Skeletal muscle satellite cell (primary cell): ENCODE measurements around the gene LRFN5.
A peak's percentile ranks its signal among the peaks of the same experiment; 100 is the strongest.

Source experiments
- H3K27me3 ChIP-seq: 2 replicates; pipeline ENCODE4 v1.7.0; 2013; ENCODE audit warnings: low read length; ENCODE audit not compliant: control insufficient read depth, insufficient read depth
- H3K36me3 ChIP-seq: 2 replicates; pipeline ENCODE4 v1.7.0; 2013; ENCODE audit warnings: mild to moderate bottlenecking, control low read depth, low read length; ENCODE audit not compliant: insufficient read depth
- H3K4me1 ChIP-seq: 2 replicates; pipeline ENCODE4 v1.7.0; 2013; ENCODE audit warnings: low read length; ENCODE audit not compliant: control insufficient read depth, insufficient read depth
- H3K4me2 ChIP-seq: 2 replicates; pipeline ENCODE4 v1.7.0; 2013; ENCODE audit warnings: mild to moderate bottlenecking, low read length
- H3K4me3 ChIP-seq: 2 replicates; pipeline ENCODE4 v1.7.0; 2013; ENCODE audit warnings: low read length
- H3K9ac ChIP-seq: 2 replicates; pipeline ENCODE4 v1.7.0; 2013; ENCODE audit warnings: mild to moderate bottlenecking, low read depth, low read length, moderate library complexity
- H3K9me3 ChIP-seq: replicated peaks from 2 replicates; pipeline ENCODE4 v1.7.0; 2013; ENCODE audit warnings: mild to moderate bottlenecking, control low read depth, low read length

The LRFN5 gene

GRCh38 chr14:41607304-41607775, 664 bp downstream of the LRFN5 start:
- H3K9me3 ChIP-seq, result no peaks in the 10 kb centered on the region
- H3K4me1 ChIP-seq, result peaks cover 7% of the 10 kb centered on the region
- peak overlapping the region; percentile 64 for H3K4me3 ChIP-seq
- H3K9ac ChIP-seq, result no peak overlapping the region
- H3K4me2 ChIP-seq, result peak overlapping the region; percentile 74
- no peaks in the 10 kb centered on the region for H3K36me3 ChIP-seq
- peaks cover 58% of the 10 kb centered on the region for H3K27me3 ChIP-seq

GRCh38 chr14:41607966-41608663, 1.4 kb downstream of the LRFN5 start:
- Histone ChIP-seq H3K36me3 (no peaks in the 10 kb centered on the region), H3K9ac (no peak overlapping the region), H3K4me1 (peaks cover 7% of the 10 kb centered on the region), H3K4me3 (no peak overlapping the region), H3K9me3 (no peaks in the 10 kb centered on the region), H3K27me3 (peaks cover 58% of the 10 kb centered on the region), H3K4me2 (no peak overlapping the region)

DNA sequence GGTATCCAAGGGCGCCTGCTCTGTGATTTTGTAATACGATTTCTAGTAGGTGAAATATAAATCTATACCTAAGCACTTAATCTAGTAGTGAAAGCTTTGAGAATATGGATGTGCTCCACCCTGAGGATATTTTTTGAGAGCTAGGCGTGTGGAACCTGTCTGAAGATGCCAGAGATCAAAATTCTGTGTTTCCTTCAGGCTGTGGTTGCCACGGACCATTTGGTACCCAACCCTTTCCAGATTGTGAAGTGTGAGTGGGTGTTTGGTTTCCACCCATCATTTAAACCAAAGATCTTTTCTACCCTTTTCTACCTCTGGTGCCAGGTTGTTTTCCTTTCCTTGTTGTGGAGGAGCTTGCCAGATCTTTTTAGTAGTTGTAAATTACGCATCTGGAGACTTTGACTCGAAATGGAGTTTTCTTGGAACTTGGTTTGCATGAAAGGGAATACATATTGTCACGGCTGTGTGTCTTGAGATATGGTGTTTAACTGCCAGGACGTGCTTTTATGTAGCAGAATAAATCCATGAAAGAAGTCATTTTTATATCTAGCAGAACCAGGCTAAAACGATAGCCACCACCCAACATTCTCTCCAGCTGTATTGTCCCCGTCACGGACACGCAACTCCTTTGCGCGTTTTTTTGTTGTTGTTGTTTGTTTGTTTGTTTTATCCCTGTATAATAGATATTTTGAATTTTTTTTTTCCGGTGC, 2.2 kb downstream of the LRFN5 start:
- peaks cover 7% of the 10 kb centered on the region for H3K4me1 ChIP-seq
- H3K4me2 ChIP-seq, result no peak overlapping the region
- H3K9me3 ChIP-seq, result no peaks in the 10 kb centered on the region
- H3K36me3 ChIP-seq, result no peaks in the 10 kb centered on the region
- no peak overlapping the region for H3K4me3 ChIP-seq
- H3K27me3 ChIP-seq, result peaks cover 58% of the 10 kb centered on the region
- H3K9ac ChIP-seq, result no peak overlapping the region

DNA sequence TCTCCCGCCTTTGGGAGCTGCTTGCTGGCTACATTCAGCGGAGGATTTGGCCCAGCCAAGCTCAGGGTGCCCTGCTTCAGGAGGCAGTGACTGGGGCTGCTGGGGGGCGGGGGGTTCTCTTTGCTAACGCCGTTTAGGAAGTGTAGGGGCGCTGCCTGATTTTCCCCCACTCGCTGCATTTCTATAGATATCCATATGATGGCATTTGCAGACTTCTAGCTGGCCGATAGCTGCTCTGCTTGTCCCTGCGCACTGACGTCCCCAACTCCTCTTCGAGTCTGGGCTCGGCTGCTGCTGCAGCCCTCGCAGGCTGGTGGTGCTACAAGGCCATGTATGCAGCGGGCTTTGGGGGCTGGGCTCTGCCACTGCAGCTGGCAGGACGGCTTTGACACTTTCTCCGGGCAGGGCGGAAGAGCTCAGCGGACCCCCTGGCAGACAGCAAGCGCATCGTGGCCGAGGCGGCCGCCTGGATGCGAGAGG, 3.1 kb downstream of the LRFN5 start:
- Histone ChIP-seq H3K4me3 (no peak overlapping the region), H3K36me3 (no peaks in the 10 kb centered on the region), H3K4me1 (peaks cover 7% of the 10 kb centered on the region), H3K27me3 (peaks cover 49% of the 10 kb centered on the region), H3K9ac (no peak overlapping the region), H3K4me2 (no peak overlapping the region), H3K9me3 (no peaks in the 10 kb centered on the region)

DNA sequence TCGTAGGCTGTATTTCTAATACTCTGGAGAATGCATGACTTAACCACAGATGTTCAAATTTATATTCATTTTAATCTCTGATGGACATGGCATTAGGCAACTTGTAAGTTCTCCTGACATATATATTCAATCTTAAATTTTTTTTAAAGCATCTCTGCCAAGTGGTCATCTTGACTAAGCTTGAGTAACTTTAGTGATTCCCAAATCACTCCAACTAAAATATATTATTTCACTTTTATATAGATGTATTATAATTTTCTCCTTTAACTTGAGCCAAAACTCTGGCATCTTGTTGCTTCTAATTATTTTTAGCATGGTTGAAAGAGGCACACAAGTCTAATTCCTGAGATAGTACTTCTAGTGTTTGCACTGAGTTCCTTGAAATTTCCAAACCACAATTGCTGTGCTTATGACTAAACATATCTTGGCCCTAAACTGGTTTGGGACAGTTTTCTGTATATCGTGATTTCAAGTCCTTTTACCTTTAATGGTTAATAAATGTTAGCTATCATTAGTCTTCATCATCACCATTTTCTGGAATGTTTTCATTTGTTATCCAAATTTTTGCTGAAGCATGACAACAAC, 8.4 kb downstream of the LRFN5 start:
- no peaks in the 10 kb centered on the region for H3K36me3 ChIP-seq
- no peak overlapping the region for H3K4me3 ChIP-seq
- no peak overlapping the region for H3K9ac ChIP-seq
- H3K9me3 ChIP-seq, result no peaks in the 10 kb centered on the region
- H3K4me2 ChIP-seq, result no peak overlapping the region
- H3K27me3 ChIP-seq, result no peaks in the 10 kb centered on the region
- no peaks in the 10 kb centered on the region for H3K4me1 ChIP-seq

GRCh38 chr14:41623736-41624135, 17.1 kb downstream of the LRFN5 start:
- Histone ChIP-seq H3K9ac (no peak overlapping the region), H3K4me1 (no peaks in the 10 kb centered on the region), H3K9me3 (peaks cover 2% of the 10 kb centered on the region), H3K4me2 (no peak overlapping the region), H3K27me3 (no peaks in the 10 kb centered on the region), H3K36me3 (no peaks in the 10 kb centered on the region), H3K4me3 (no peak overlapping the region)

DNA sequence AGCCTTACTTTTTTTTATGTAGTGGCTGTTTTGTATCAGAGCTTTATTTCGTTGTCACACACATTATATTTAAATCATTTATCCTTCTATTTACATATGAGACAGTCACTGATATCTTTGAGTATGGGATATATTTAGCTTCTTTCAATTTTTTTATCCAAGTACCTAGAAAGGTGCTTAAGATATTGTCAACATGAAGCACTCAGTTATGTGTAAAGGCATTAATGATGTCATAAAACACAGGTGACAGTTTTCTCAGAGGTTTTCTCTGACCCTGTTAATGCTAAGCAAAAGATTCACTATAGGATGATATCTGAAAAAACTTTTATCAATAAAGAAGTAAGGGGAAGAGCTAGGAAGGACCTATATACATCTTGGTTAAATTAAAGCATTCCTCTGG, 23.2 kb downstream of the LRFN5 start:
- no peaks in the 10 kb centered on the region for H3K27me3 ChIP-seq
- no peak overlapping the region for H3K4me3 ChIP-seq
- no peak overlapping the region for H3K9ac ChIP-seq

DNA sequence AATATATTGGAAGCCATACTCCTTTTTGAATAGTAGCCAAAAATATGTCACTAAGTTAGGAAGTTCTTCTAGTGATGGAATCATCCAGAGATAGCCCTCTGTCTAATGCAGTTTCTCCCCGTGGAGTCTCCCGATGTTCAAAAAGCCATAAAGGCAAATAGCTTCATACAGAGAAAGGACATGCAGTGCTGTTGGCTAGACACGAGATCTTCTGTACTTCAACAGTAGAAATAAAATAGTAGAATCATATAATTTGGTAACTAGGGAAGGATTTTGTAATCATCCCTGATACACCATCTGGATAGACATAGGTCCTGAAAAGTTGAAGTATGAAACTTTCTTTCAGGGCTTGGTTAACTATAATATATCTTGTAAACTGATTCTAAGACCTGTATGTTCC, 27.6 kb downstream of the LRFN5 start:
- Histone ChIP-seq H3K4me3 (no peak overlapping the region), H3K9ac (no peak overlapping the region), H3K4me1 (no peaks in the 10 kb centered on the region), H3K9me3 (no peaks in the 10 kb centered on the region), H3K27me3 (no peaks in the 10 kb centered on the region), H3K36me3 (no peaks in the 10 kb centered on the region), H3K4me2 (no peak overlapping the region)

More for the DNA sequence above, 23.2 kb downstream of the LRFN5 start:
- H3K4me1 ChIP-seq, result no peaks in the 10 kb centered on the region
- peaks cover 2% of the 10 kb centered on the region for H3K9me3 ChIP-seq
- H3K4me2 ChIP-seq, result no peak overlapping the region
- no peaks in the 10 kb centered on the region for H3K36me3 ChIP-seq

DNA sequence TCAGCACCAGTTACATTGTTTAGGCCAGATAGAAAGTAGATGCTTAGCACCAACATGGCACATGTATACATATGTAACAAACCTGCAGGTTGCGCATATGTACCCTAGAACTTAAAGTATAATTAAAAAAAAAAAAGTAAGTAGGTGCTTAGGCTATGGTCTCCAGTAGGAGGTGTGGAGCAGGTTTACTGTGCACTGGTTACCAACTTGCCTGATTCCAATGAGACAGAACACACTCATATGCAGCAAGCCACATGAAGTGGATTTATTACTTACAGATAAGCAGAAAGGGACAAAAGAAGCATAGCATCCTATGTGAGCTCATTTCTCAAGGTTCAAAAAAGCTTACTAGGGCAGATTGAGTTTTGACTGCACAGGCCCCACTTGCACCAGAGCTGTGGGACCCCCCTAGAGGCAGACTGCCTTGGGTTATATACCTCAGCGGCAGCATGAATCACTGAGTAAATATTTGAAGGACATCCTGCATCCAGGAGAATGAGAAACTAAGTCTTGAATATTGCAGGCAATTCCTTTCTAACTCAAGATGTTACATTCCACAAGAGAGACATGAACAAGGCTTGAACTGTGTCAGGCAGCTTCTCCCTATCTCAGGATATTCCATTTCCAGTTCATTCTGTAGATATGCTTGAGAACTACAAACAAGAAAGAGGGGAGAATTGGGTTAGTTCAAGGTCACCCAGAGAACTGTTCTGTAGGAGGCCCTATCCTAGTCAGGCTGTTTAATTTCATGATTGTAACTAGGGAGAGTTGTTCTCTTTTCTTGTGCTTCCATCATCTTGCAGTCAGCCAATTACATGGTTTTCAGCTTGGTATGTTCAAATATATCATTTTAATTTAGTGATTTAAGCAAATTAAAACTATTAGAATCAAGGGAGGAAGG, 30.1 kb downstream of the LRFN5 start:
- no peaks in the 10 kb centered on the region for H3K27me3 ChIP-seq
- no peaks in the 10 kb centered on the region for H3K9me3 ChIP-seq
- no peak overlapping the region for H3K4me2 ChIP-seq
- H3K9ac ChIP-seq, result no peak overlapping the region
- no peaks in the 10 kb centered on the region for H3K36me3 ChIP-seq
- no peaks in the 10 kb centered on the region for H3K4me1 ChIP-seq
- no peak overlapping the region for H3K4me3 ChIP-seq

- Histone ChIP-seq H3K9me3 (no peaks in the 10 kb centered on the region), H3K4me3 (no peak overlapping the region), H3K4me2 (no peak overlapping the region), H3K27me3 (no peaks in the 10 kb centered on the region), H3K9ac (no peak overlapping the region), H3K36me3 (no peaks in the 10 kb centered on the region), H3K4me1 (no peaks in the 10 kb centered on the region)
Measured at GRCh38 chr14:41641690-41642089, 35.0 kb downstream of the LRFN5 start.

DNA sequence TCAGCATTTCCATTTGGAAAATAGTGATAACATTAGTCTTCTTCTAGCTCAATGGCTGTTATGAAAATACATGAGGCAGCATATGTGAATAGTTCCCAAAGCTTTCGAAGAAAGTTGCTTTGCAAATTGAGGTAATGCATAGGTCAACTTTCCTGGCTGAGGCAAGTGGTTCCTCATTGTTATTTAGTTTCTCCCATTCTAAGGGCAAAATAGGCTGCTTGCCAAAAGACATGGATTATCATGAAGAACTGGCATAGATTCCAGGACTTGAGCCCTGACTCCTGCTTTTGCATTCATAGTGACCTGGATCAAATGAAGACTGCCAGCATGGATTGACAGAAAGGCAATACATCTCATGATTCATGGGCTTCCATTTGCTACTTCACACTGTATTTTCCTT, 35.7 kb downstream of the LRFN5 start:
- Histone ChIP-seq H3K4me3 (no peak overlapping the region), H3K4me1 (no peaks in the 10 kb centered on the region), H3K4me2 (no peak overlapping the region), H3K36me3 (no peaks in the 10 kb centered on the region), H3K9me3 (no peaks in the 10 kb centered on the region), H3K9ac (no peak overlapping the region), H3K27me3 (no peaks in the 10 kb centered on the region)
